HG03108 (cell line): ENCODE data around the gene GRK3.

Experiments used
- ATAC-seq: cut with Tn5 transposase; IDR thresholded peaks from one replicate; pipeline ENCODE4 v1.9.1; 2021; ENCODE audit warnings: moderate library complexity; ENCODE audit not compliant: unreplicated experiment

GRK3 gene

GRCh38 chr22:25750569-25751173 is 186.2 kb downstream of the GRK3 start:
- ATAC-seq, result no peak

GRCh38 chr22:25751174-25751581 is 186.7 kb downstream of the GRK3 start:
- no peak for ATAC-seq

DNA sequence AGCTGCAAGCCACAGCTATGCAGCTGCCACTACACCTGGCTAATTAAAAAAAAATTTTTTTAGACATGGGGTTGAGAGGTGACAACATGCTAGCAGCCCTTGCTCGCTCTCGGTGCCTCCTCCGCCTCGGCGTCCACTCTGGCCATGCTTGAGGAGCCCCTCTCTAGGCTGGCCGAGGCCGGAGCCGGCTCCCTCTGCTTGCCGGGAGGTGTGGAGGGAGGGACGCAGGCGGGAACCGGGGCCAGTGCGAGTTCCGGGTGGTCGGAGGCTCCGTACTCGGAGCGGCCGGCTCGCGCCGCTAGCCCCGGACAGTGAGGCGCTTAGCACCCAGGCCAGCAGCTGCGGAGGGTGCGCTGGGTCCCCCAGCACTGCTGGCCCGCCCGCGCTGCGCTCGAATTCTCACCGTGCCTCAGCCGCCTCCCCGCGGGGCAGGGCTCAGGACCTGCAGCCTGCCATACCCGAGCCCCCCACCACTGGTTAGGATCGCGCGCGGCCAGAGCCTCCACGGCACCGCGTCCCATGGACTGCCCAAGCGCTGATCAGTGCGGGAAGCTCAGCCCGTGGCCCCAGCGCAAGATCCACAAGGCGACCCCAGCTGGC is 188.2 kb downstream of the GRK3 start:
- ATAC-seq, result no peak

DNA sequence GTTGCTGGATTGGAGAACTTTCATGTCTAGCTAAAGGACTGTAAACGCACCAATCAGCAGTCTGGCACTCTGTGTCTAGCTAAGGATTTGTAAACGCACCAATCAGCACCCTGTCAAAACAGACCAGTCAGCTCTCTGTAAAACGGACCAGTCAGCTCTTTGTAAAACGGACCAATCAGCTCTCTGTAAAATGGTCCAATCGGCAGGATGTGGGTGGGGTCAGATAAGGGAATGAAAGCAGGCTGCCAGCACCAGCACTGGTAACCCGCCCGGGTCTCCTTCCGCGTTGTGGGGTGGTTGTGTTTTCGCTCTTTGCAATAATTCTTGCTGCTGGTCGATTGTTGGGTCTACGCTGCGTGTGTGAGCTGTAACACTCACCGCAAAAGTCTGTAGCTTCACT is 188.8 kb downstream of the GRK3 start:
- ATAC-seq, result no peak

DNA sequence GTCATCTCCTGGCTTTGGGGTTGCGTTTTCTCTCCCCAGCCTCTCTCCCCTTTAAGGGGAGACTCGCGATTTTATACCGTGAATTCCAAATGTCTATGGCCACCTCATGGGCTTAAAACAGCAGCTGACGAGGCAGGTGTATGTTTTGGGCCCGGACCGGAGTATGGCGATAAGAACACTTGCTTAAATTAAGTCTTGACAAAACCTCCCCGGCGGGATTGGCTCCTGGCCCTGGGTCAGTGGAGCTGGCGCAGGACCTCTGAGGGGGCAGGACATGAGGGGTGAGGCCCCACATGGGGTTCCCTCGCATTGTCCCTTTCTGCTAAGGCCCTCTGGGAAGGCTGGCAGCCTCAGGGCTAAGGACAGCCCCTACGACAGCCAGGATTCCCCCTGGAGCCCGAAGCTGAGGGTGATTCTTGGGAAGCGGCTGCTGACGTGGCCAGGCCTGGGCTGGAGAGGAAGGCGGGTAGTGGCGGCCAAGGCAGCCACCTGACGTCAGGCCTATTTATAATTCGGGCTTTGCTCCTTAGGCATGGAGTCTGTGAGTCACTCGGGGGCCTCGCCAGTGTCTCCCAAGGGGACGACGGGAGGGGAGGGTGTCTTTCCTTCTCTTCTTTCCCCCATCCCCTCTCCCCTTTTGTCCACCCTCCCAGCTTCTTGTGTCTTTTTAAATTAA is 190.2 kb downstream of the GRK3 start:
- ATAC-seq, result no peak

GRCh38 chr22:25757686-25758085 is 193.2 kb downstream of the GRK3 start:
- ATAC-seq, result no peak

GRCh38 chr22:25758316-25758715 is 193.8 kb downstream of the GRK3 start:
- ATAC-seq, result no peak

DNA sequence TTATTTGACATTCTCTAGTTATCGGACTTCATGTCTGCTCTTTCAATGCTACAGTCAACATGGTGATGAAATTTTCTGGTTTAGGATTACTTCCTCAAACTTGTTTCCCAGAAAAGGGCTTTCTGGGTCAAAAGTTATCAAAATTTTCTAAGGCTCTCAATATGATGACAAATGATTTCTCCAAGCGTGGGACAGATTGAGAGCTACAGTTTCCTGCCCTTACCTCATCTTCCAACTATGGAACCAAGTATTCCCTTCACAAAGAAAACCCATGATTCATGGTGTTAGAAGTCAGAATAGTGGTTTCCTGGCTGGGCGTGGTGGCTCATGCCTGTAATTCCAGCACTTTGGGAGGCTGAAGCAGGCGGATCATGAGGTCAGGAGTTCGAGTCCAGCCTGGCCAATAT is 195.4 kb downstream of the GRK3 start:
- no peak for ATAC-seq

- no peak for ATAC-seq
Observed at GRCh38 chr22:25760294-25760693, 195.8 kb downstream of the GRK3 start.

- no peak for ATAC-seq
Observed at GRCh38 chr22:25760848-25761595, 196.5 kb downstream of the GRK3 start.

- no peak for ATAC-seq
Observed at GRCh38 chr22:25762147-25762546, 197.7 kb downstream of the GRK3 start.

- no peak for ATAC-seq
Observed at GRCh38 chr22:25763239-25763777, 198.8 kb downstream of the GRK3 start.

DNA sequence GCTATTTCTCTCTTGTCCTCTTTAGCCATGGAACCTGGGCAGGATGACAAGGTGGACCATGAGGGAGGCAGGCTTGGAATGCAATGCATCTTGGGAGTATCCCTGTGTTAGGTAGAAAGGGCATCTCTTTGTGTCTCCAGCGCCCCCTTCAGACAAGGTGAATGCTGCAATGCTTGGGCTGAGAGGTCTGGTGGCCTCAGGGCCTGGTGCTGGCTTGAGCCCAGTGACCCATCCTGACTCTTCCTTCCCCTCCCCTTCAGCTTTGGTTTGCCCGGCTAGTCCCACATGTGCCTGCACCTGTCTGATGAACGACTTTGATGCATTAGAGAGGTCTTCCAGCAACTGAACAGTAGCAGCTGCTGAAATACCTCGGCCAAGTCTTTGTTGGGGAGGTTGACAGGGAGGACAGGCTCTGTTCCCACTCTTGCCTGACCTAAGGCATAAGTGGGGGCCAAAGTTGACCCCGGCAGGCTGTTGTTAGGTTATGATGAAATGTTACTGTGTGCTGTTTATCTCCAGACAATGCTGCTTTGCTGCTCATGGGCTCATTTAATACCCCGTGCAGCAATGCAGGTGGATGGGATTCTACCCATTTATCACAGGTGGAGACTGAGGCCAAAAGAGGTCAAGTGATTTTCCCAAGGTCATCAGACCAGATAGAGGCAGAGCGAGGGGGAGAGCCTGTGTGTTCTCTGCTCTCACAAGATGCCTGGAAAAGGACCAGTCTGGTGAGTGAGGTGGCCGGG is 200.0 kb downstream of the GRK3 start:
- ATAC-seq, result no peak

GRCh38 chr22:25765016-25765367 is 200.5 kb downstream of the GRK3 start:
- ATAC-seq, result no peak

- ATAC-seq, result no peak
Observed at GRCh38 chr22:25765801-25766200, 201.3 kb downstream of the GRK3 start.

GRCh38 chr22:25766418-25766817 is 201.9 kb downstream of the GRK3 start:
- no peak for ATAC-seq

DNA sequence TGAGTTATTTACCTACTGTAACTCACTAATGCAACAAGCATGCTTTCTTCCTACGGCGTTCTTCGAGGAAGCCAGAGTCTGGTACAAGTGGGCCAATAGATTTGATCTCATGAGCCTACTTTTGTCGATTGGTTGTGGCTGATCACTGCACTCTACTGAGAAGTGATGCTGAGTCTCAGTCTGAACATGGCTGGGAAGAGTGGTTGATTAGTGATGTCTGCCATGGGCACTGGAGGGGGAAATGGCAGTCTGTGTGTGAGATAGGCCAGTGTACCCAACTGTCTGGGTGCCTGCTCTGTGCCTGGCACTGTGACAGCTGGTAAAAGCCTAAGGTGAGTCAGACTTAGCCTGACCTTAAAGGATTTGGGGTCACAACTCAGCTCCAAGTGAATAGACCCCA is 205.9 kb downstream of the GRK3 start:
- ATAC-seq, result no peak

- ATAC-seq, result no peak
Observed at GRCh38 chr22:25772288-25772687, 207.8 kb downstream of the GRK3 start.

- ATAC-seq, result no peak
Observed at GRCh38 chr22:25774575-25775026, 210.1 kb downstream of the GRK3 start.

GRCh38 chr22:25775531-25775930 is 211.1 kb downstream of the GRK3 start:
- no peak for ATAC-seq

GRCh38 chr22:25777411-25777810 is 212.9 kb downstream of the GRK3 start:
- no peak for ATAC-seq
